ENCODE data around the gene PRXL2B.

The PRXL2B gene

GRCh38 chr1:2555634-2556276 is 30.8 kb upstream of the PRXL2B start:
- peak overlapping the region; percentile 31 for H3K27ac ChIP-seq (ENCODE audit: low read length, poor library complexity, severe bottlenecking)

GRCh38 chr1:2556277-2556677 is 30.3 kb upstream of the PRXL2B start, which contains the start of gene TNFRSF14:
Gene TNFRSF14, plus strand, starts transcription at chr1:2556371. Its CDS starts 294 bp downstream, at chr1:2556665.
- Histone ChIP-seq H3K4ac (ENCODE audit: low read depth in 1 of 2, low read length in 2 of 2) (no peak within 1 kb of the TSS), H4K91ac (ENCODE audit: low read length) (no peak within 1 kb of the TSS), H3K23ac (ENCODE audit: low read length in 2 of 2) (no peak within 1 kb of the TSS), H4K8ac (ENCODE audit: low read length) (no peak within 1 kb of the TSS), H3K9ac (ENCODE audit: low read length) (peak within 1 kb of the TSS; percentile 95), H3K27me3 (ENCODE audit: control insufficient read depth in 1 of 2, insufficient read depth in 1 of 2, low read length in 2 of 2) (no peaks in the 10 kb centered on the region), H2AK5ac (ENCODE audit: low read length, severe bottlenecking) (peak within 1 kb of the TSS; percentile 70), H3K14ac (ENCODE audit: low read length in 2 of 2) (no peak within 1 kb of the TSS), H3K18ac (ENCODE audit: low read depth in 1 of 2, low read length in 2 of 2) (no peak within 1 kb of the TSS), H2BK15ac (ENCODE audit: low read depth, poor library complexity, severe bottlenecking) (no peak within 1 kb of the TSS), H2BK5ac (ENCODE audit: low read depth, low read length, poor library complexity, severe bottlenecking) (peak within 1 kb of the TSS; percentile 19), H2AFZ (ENCODE audit: low read depth, low read length) (no peak within 1 kb of the TSS), H3K4me1 (ENCODE audit: control insufficient read depth, insufficient read depth, low read depth, low read length) (peaks cover 42% of the 10 kb centered on the region), H3K4me2 (ENCODE audit: low read length, poor library complexity, severe bottlenecking) (peak within 1 kb of the TSS; percentile 73), H3K4me3 (ENCODE audit: insufficient read depth in 1 of 2, low read depth in 1 of 2, low read length in 2 of 2) (peak within 1 kb of the TSS; percentile 45 to 91), H3K27ac (ENCODE audit: low read length, poor library complexity, severe bottlenecking) (peak within 1 kb of the TSS; percentile 46), H3K36me3 (ENCODE audit: control insufficient read depth in 1 of 2, insufficient read depth in 2 of 2, low read depth in 1 of 2, low read length in 2 of 2) (peaks cover 28 to 31% of the 10 kb centered on the region in 2 experiments), H3K9me3 (ENCODE audit: control insufficient read depth, low read length) (no peaks in the 10 kb centered on the region), H3K79me1 (replicated peaks; ENCODE audit: low read length, poor library complexity, severe bottlenecking) (peaks cover 14% of the 10 kb centered on the region), H2BK12ac (ENCODE audit: low read length in 2 of 2) (no peak within 1 kb of the TSS), H2BK120ac (ENCODE audit: low read depth, low read length) (no peak within 1 kb of the TSS)
- 67% methylated on average over 16 of the region's 16 CpGs for WGBS
- DNase-seq = peak; percentile 53

More at GRCh38 chr1:2555634-2556276, 30.8 kb upstream of the PRXL2B start:
- Histone ChIP-seq H4K8ac (ENCODE audit: low read length) (no peak overlapping the region), H3K18ac (ENCODE audit: low read depth in 1 of 2, low read length in 2 of 2) (no peak overlapping the region), H3K36me3 (ENCODE audit: control insufficient read depth in 1 of 2, insufficient read depth in 2 of 2, low read depth in 1 of 2, low read length in 2 of 2) (peaks cover 23 to 26% of the 10 kb centered on the region in 2 experiments), H3K79me1 (replicated peaks; ENCODE audit: low read length, poor library complexity, severe bottlenecking) (peaks cover 14% of the 10 kb centered on the region), H3K9me3 (ENCODE audit: control insufficient read depth, low read length) (no peaks in the 10 kb centered on the region), H2BK15ac (ENCODE audit: low read depth, poor library complexity, severe bottlenecking) (no peak overlapping the region), H4K91ac (ENCODE audit: low read length) (no peak overlapping the region), H3K27me3 (ENCODE audit: control insufficient read depth in 1 of 2, insufficient read depth in 1 of 2, low read length in 2 of 2) (no peaks in the 10 kb centered on the region), H3K9ac (ENCODE audit: low read length) (peak overlapping the region; percentile 95), H2AK5ac (ENCODE audit: low read length, severe bottlenecking) (no peak overlapping the region), H2BK120ac (ENCODE audit: low read depth, low read length) (no peak overlapping the region), H2AFZ (ENCODE audit: low read depth, low read length) (no peak overlapping the region), H3K4me2 (ENCODE audit: low read length, poor library complexity, severe bottlenecking) (peak overlapping the region; percentile 73), H3K23ac (ENCODE audit: low read length in 2 of 2) (no peak overlapping the region), H3K4me1 (ENCODE audit: control insufficient read depth, insufficient read depth, low read depth, low read length) (peaks cover 42% of the 10 kb centered on the region), H3K4me3 (ENCODE audit: insufficient read depth in 1 of 2, low read depth in 1 of 2, low read length in 2 of 2) (peak overlapping the region; percentile 45 to 91), H3K4ac (ENCODE audit: low read depth in 1 of 2, low read length in 2 of 2) (no peak overlapping the region), H2BK12ac (ENCODE audit: low read length in 2 of 2) (no peak overlapping the region), H3K14ac (ENCODE audit: low read length in 2 of 2) (no peak overlapping the region), H2BK5ac (ENCODE audit: low read depth, low read length, poor library complexity, severe bottlenecking) (no peak overlapping the region)
- 83% methylated on average over 26 of the region's 26 CpGs for WGBS
- no peak for DNase-seq

GRCh38 chr1:2556678-2557481 is 29.7 kb upstream of the PRXL2B start:
- Histone ChIP-seq H2BK12ac (ENCODE audit: low read length in 2 of 2) (no peak overlapping the region), H4K91ac (ENCODE audit: low read length) (no peak overlapping the region), H2AFZ (ENCODE audit: low read depth, low read length) (no peak overlapping the region), H3K79me1 (replicated peaks; ENCODE audit: low read length, poor library complexity, severe bottlenecking) (peaks cover 14% of the 10 kb centered on the region), H3K4me1 (ENCODE audit: control insufficient read depth, insufficient read depth, low read depth, low read length) (peaks cover 42% of the 10 kb centered on the region), H3K18ac (ENCODE audit: low read depth in 1 of 2, low read length in 2 of 2) (no peak overlapping the region), H2AK5ac (ENCODE audit: low read length, severe bottlenecking) (peak overlapping the region; percentile 70), H3K9ac (ENCODE audit: low read length) (peak overlapping the region; percentile 95), H4K8ac (ENCODE audit: low read length) (no peak overlapping the region), H3K36me3 (ENCODE audit: control insufficient read depth in 1 of 2, insufficient read depth in 2 of 2, low read depth in 1 of 2, low read length in 2 of 2) (peaks cover 34 to 37% of the 10 kb centered on the region in 2 experiments), H3K4me2 (ENCODE audit: low read length, poor library complexity, severe bottlenecking) (peak overlapping the region; percentile 73), H2BK5ac (ENCODE audit: low read depth, low read length, poor library complexity, severe bottlenecking) (peak overlapping the region; percentile 19), H3K27ac (ENCODE audit: low read length, poor library complexity, severe bottlenecking) (peak overlapping the region; percentile 46), H3K9me3 (ENCODE audit: control insufficient read depth, low read length) (no peaks in the 10 kb centered on the region), H3K14ac (ENCODE audit: low read length in 2 of 2) (no peak overlapping the region), H2BK120ac (ENCODE audit: low read depth, low read length) (no peak overlapping the region), H3K23ac (ENCODE audit: low read length in 2 of 2) (no peak overlapping the region), H3K27me3 (ENCODE audit: control insufficient read depth in 1 of 2, insufficient read depth in 1 of 2, low read length in 2 of 2) (no peaks in the 10 kb centered on the region), H2BK15ac (ENCODE audit: low read depth, poor library complexity, severe bottlenecking) (no peak overlapping the region), H3K4me3 (ENCODE audit: insufficient read depth in 1 of 2, low read depth in 1 of 2, low read length in 2 of 2) (peak overlapping the region; percentile 45 to 91), H3K4ac (ENCODE audit: low read depth in 1 of 2, low read length in 2 of 2) (no peak overlapping the region)
- DNase-seq = no peak
- 86% methylated on average over 21 of the region's 24 CpGs for WGBS

Data from mesenchymal stem cell (in vitro differentiated cells and primary cell).